Panc1 (cell line): ENCODE results near the gene ASCC1. TPM values are rescaled to one million over a fixed set of nuclear protein-coding genes. Genes with fewer than 3 reads are reported as not detected.

Source experiments
- ATAC-seq: fragments of 200-7000 bp; cut with Tn5 transposase; 2 replicates; pipeline ENCODE4 v1.9.1; 2020; ENCODE audit warnings: mild to moderate bottlenecking, moderate library complexity
- BruUV-seq: library from RNA; stranded (reverse); fragments of 400-500 nt; replicated peaks from 2 replicates; lab custom pipeline; 2021; lab: Mats Ljungman, UMichigan
- CTCF ChIA-PET: fragments of 300-600 bp; sonication (Branson Sonifier 250); formaldehyde crosslinking; loops from one replicate; lab custom pipeline; 2022; ENCODE audit warnings: antibody characterized with exemption; lab: Charles Lee
- POLR2A ChIA-PET: fragments of 300-600 bp; sonication (Branson Sonifier 250); formaldehyde crosslinking; loops from one replicate; lab custom pipeline; 2022; ENCODE audit warnings: antibody characterized with exemption; lab: Charles Lee
- DNase-seq: peaks from one replicate; pipeline ENCODE4 v3.0.0-alpha.2; 2010; ENCODE audit warnings: low read depth, low spot score
- H3K27ac ChIP-seq: 2 replicates; pipeline ENCODE4 v1.5.1; 2011; ENCODE audit warnings: mild to moderate bottlenecking, low read length, inconsistent platforms
- H3K27me3 ChIP-seq: fragments of 200-500 bp; sonication (Bioruptor generic); 2 replicates; pipeline ENCODE4 v1.6.0; 2014; ENCODE audit warnings: low read length, inconsistent platforms; ENCODE audit not compliant: control insufficient read depth, insufficient read depth
- H3K36me3 ChIP-seq: fragments of 200-500 bp; sonication (Bioruptor generic); 2 replicates; pipeline ENCODE4 v1.5.1; 2014; ENCODE audit warnings: inconsistent platforms, mild to moderate bottlenecking, low read length, moderate library complexity; ENCODE audit not compliant: control insufficient read depth, insufficient read depth
- H3K4me1 ChIP-seq: 2 replicates; pipeline ENCODE4 v1.5.1; 2011; ENCODE audit warnings: inconsistent platforms, mild to moderate bottlenecking, low read length, moderate library complexity; ENCODE audit not compliant: control insufficient read depth, insufficient read depth
- H3K4me3 ChIP-seq, 2 experiments: 2 replicates each; pipeline ENCODE4 v1.5.1; 2011 to 2012; ENCODE audit warnings: low read depth in 2 of 2, low read length in 2 of 2, mild to moderate bottlenecking in 2 of 2, inconsistent platforms in 1 of 2, moderate library complexity in 1 of 2
- H3K9me3 ChIP-seq: fragments of 200-500 bp; sonication (Bioruptor generic); 2 replicates; pipeline ENCODE4 v1.5.1; 2014; ENCODE audit warnings: low read depth, mild to moderate bottlenecking, inconsistent platforms, low read length, moderate library complexity; ENCODE audit not compliant: control insufficient read depth, insufficient read depth
- POLR2AphosphoS5 ChIP-seq: IDR thresholded peaks from 2 replicates; pipeline ENCODE4 v1.6.1; 2012; ENCODE audit warnings: mild to moderate bottlenecking, low read depth, low read length, moderate library complexity
- SIN3A ChIP-seq: IDR thresholded peaks from 2 replicates; pipeline ENCODE4 v1.6.1; 2012; ENCODE audit warnings: low read depth, mild to moderate bottlenecking, low read length, moderate library complexity, borderline replicate concordance; ENCODE audit not compliant: insufficient read depth
- TCF7L2 ChIP-seq: IDR thresholded peaks from 2 replicates; pipeline ENCODE4 v1.6.1; 2011; ENCODE audit warnings: mild to moderate bottlenecking, low read depth, low read length, inconsistent platforms
- in situ Hi-C: cut with HindIII; loops from 2 replicates; pipeline ENCODE4 v1.10.0; 2016; ENCODE audit warnings: low sequenced_read_pairs, low pct_unique_long_range_greater_than_20kb
- intact Hi-C: fragments of 100-400 bp; cut with micrococcal nuclease; formaldehyde crosslinking; loops from one replicate; pipeline ENCODE4 v1.10.0; 2022; ENCODE audit not compliant: unreplicated experiment
- total RNA-seq: library from RNA; stranded (reverse); gene quantifications from one replicate; pipeline ENCODE4 v1.2.1, GENCODE V29; 2021; ENCODE audit not compliant: unreplicated experiment
- TF ChIP-seq, protein P1 (sequence below): fragments of 450-650 bp; IDR thresholded peaks from 2 replicates; pipeline ENCODE4 v1.5.1; 2017; ENCODE audit warnings: mild to moderate bottlenecking
- TF ChIP-seq, protein P2 (sequence below), 2 experiments: IDR thresholded peaks; 2 replicates each; pipeline ENCODE4 v1.6.1; 2011 to 2012; ENCODE audit warnings: low read depth in 2 of 2, control low read depth in 1 of 2, low read length in 1 of 2, mild to moderate bottlenecking in 1 of 2, moderate library complexity in 1 of 2; ENCODE audit not compliant: insufficient read depth in 1 of 2

ASCC1 gene
- total RNA-seq, 1 experiment from 2014 or later: 114 TPM

DNA sequence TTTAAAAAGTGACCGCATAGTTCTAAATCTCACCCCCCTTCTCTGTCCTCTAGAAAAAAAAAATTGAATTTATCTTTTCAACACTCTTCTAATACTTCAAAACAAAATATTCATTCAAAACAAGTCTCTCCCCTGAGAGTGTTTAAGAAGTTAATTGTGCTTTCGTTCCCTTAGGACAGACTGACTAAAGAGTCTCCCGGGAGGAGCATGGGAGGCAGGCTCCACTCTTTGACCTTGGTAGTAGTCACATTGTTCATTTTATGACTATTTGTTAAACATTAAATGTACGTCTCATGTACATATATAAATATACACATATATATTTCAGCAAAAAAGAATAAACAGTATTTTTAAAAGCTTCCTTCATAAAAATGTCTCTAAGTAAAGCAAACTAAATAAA, 92.5 kb downstream of the ASCC1 start:
- TF ChIP-seq POLR2AphosphoS5: no peak
- no peak for TF ChIP-seq SIN3A
- TF ChIP-seq, protein P1, sequence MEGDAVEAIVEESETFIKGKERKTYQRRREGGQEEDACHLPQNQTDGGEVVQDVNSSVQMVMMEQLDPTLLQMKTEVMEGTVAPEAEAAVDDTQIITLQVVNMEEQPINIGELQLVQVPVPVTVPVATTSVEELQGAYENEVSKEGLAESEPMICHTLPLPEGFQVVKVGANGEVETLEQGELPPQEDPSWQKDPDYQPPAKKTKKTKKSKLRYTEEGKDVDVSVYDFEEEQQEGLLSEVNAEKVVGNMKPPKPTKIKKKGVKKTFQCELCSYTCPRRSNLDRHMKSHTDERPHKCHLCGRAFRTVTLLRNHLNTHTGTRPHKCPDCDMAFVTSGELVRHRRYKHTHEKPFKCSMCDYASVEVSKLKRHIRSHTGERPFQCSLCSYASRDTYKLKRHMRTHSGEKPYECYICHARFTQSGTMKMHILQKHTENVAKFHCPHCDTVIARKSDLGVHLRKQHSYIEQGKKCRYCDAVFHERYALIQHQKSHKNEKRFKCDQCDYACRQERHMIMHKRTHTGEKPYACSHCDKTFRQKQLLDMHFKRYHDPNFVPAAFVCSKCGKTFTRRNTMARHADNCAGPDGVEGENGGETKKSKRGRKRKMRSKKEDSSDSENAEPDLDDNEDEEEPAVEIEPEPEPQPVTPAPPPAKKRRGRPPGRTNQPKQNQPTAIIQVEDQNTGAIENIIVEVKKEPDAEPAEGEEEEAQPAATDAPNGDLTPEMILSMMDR: no peak
- no peak for TF ChIP-seq TCF7L2
- TF ChIP-seq, protein P2, sequence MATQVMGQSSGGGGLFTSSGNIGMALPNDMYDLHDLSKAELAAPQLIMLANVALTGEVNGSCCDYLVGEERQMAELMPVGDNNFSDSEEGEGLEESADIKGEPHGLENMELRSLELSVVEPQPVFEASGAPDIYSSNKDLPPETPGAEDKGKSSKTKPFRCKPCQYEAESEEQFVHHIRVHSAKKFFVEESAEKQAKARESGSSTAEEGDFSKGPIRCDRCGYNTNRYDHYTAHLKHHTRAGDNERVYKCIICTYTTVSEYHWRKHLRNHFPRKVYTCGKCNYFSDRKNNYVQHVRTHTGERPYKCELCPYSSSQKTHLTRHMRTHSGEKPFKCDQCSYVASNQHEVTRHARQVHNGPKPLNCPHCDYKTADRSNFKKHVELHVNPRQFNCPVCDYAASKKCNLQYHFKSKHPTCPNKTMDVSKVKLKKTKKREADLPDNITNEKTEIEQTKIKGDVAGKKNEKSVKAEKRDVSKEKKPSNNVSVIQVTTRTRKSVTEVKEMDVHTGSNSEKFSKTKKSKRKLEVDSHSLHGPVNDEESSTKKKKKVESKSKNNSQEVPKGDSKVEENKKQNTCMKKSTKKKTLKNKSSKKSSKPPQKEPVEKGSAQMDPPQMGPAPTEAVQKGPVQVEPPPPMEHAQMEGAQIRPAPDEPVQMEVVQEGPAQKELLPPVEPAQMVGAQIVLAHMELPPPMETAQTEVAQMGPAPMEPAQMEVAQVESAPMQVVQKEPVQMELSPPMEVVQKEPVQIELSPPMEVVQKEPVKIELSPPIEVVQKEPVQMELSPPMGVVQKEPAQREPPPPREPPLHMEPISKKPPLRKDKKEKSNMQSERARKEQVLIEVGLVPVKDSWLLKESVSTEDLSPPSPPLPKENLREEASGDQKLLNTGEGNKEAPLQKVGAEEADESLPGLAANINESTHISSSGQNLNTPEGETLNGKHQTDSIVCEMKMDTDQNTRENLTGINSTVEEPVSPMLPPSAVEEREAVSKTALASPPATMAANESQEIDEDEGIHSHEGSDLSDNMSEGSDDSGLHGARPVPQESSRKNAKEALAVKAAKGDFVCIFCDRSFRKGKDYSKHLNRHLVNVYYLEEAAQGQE (IDR thresholded peaks at IDR 0.05; ENCODE audit: insufficient read depth in 1 of 2, low read depth in 2 of 2, low read length in 1 of 2): no peak
- no TSS peak for BruUV-seq
- in situ Hi-C loops (no loop called here), intact Hi-C loops (loop anchor here (10.0 kb wide), 1 partner anchor 81 kb away; no protein-coding TSS in a partner anchor)
- POLR2A ChIA-PET: no interaction called here
- no peak for ATAC-seq
- H3K27me3 ChIP-seq: no peaks in the 10 kb centered on the region
- peaks cover 39% of the 10 kb centered on the region for H3K4me1 ChIP-seq
- peaks cover 7% of the 10 kb centered on the region; the same call in 1 of the 2 replicates for H3K9me3 ChIP-seq
- CTCF ChIA-PET: no interaction called here
- H3K4me3 ChIP-seq: no peak overlapping the region
- no peak for DNase-seq
- H3K36me3 ChIP-seq: peaks cover 15% of the 10 kb centered on the region; the same call in 1 of the 2 replicates
- peak overlapping the region; percentile 54; the same call in 1 of the 2 replicates for H3K27ac ChIP-seq

DNA sequence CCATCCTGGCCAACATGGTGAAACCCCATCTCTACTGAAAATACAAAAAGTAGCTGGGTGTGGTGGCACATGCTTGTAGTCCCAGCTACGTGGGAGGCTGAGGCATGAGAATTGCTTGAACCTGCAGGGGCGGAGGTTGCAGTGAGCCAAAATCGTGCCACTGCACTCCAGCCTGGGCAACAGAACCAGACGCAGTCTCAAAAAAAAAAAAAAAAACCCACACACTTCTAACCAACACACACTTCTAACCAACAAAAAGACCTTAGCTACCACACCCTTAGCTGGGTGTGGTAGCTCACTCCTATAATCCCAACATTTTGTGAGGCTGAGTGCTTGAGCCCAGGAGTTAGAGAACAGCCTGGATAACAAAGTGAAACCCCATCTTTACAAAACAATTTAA, 93.9 kb downstream of the ASCC1 start:
- H3K36me3 ChIP-seq: peaks cover 12% of the 10 kb centered on the region; the same call in 1 of the 2 replicates
- H3K4me3 ChIP-seq: no peak overlapping the region
- H3K4me1 ChIP-seq: peaks cover 25% of the 10 kb centered on the region
- H3K9me3 ChIP-seq: peaks cover 8% of the 10 kb centered on the region; the same call in 1 of the 2 replicates
- no peaks in the 10 kb centered on the region for H3K27me3 ChIP-seq
- POLR2A ChIA-PET: interaction anchor here (0.7 kb wide), 1 partner anchor 570 kb away, joined by 13 read pairs; no protein-coding TSS in a partner anchor
- DNase-seq (no peak), ATAC-seq (no peak)
- intact Hi-C loops: loop anchor here (10.0 kb wide), 1 partner anchor 83 kb away; no protein-coding TSS in a partner anchor
- TF ChIP-seq, protein P1: no peak
- no peak for TF ChIP-seq SIN3A
- TF ChIP-seq TCF7L2: no peak
- TF ChIP-seq POLR2AphosphoS5: no peak
- TF ChIP-seq, protein P2 (IDR thresholded peaks at IDR 0.05; ENCODE audit: insufficient read depth in 1 of 2, low read depth in 2 of 2, low read length in 1 of 2): no peak
- no TSS peak for BruUV-seq
- in situ Hi-C loops: no loop called here
- peak overlapping the region; percentile 4; the same call in 1 of the 2 replicates for H3K27ac ChIP-seq
- CTCF ChIA-PET: no interaction called here
